H1 (cell line): ENCODE results near the gene PES1. TPM values are rescaled to one million over a fixed set of nuclear protein-coding genes. Genes with fewer than 3 reads are reported as not detected.

ENCODE experiments used
- CTCF ChIA-PET: fragments of 300-600 bp; sonication (Branson Sonifier 250); formaldehyde crosslinking; loops from one replicate; lab custom pipeline; 2021; ENCODE audit not compliant: partially characterized antibody; lab: Charles Lee
- POLR2A ChIA-PET: fragments of 300-600 bp; sonication (Branson Sonifier 250); formaldehyde crosslinking; loops from one replicate; lab custom pipeline; 2021; ENCODE audit warnings: inconsistent platforms; ENCODE audit not compliant: partially characterized antibody; lab: Charles Lee
- DNase-seq, 2 experiments: peaks; one replicate each; pipeline versions ENCODE4 v3.0.0 to v3.0.0-alpha.2; 2010 to 2022; ENCODE audit warnings: low spot score in 2 of 2, low read depth in 1 of 2, mixed read lengths in 1 of 2
- FAIRE-seq: peaks from 2 replicates; lab custom pipeline; 2011; peaks lifted over from hg19 to GRCh38; lab: Jason Lieb, UNC
- H2AFZ ChIP-seq: 2 replicates; pipeline ENCODE4 v1.8.1; 2012; ENCODE audit warnings: low read length, inconsistent platforms
- H2AK5ac ChIP-seq: 2 replicates; pipeline ENCODE4 v1.6.1; 2013; ENCODE audit warnings: low read depth, low read length
- H2BK120ac ChIP-seq: replicated peaks from 2 replicates; pipeline ENCODE3; 2013; ENCODE audit warnings: low read depth, low read length, inconsistent platforms
- H2BK12ac ChIP-seq: 2 replicates; pipeline ENCODE4 v1.6.1; 2013; ENCODE audit warnings: low read depth, low read length
- H2BK15ac ChIP-seq: 2 replicates; pipeline ENCODE4 v1.6.1; 2013; ENCODE audit warnings: low read length
- H2BK20ac ChIP-seq: 2 replicates; pipeline ENCODE4 v1.6.1; 2013; ENCODE audit warnings: low read length
- H2BK5ac ChIP-seq: 2 replicates; pipeline ENCODE4 v1.6.1; 2013; ENCODE audit warnings: low read depth, low read length
- H3K14ac ChIP-seq: 2 replicates; pipeline ENCODE4 v1.6.1; 2013; ENCODE audit warnings: inconsistent platforms; ENCODE audit not compliant: insufficient read length
- H3K18ac ChIP-seq: 2 replicates; pipeline ENCODE4 v1.6.1; 2013; ENCODE audit warnings: low read length; ENCODE audit errors: extremely low read depth
- H3K23ac ChIP-seq: 2 replicates; pipeline ENCODE4 v1.6.1; 2013; ENCODE audit warnings: inconsistent platforms; ENCODE audit not compliant: insufficient read length
- H3K23me2 ChIP-seq: 2 replicates; pipeline ENCODE4 v1.6.1; 2013; ENCODE audit warnings: low read depth, low read length
- H3K27ac ChIP-seq: 2 replicates; pipeline ENCODE4 v1.6.1; 2011; ENCODE audit warnings: low read depth, low read length, inconsistent platforms
- H3K27me3 ChIP-seq, 4 experiments: replicated peaks in 1 of 4; 1 replicate in 1 of 4; 2 replicates in 3 of 4; pipeline versions ENCODE4 v1.6.1 to v1.8.1; 2011 to 2013; ENCODE audit warnings: low read length in 3 of 4, mild to moderate bottlenecking in 3 of 4, inconsistent platforms in 2 of 4, mixed read lengths in 2 of 4, moderate library complexity in 1 of 4; ENCODE audit not compliant: control insufficient read depth in 3 of 4, insufficient read depth in 3 of 4; ENCODE audit errors: extremely low read depth in 1 of 4
- H3K36me3 ChIP-seq, 4 experiments: 2 replicates each; pipeline versions ENCODE4 v1.6.1 to v1.8.1; 2011 to 2013; ENCODE audit warnings: mild to moderate bottlenecking in 4 of 4, low read length in 3 of 4, moderate library complexity in 2 of 4, control low read depth in 1 of 4, inconsistent platforms in 1 of 4; ENCODE audit not compliant: insufficient read depth in 4 of 4, control insufficient read depth in 2 of 4
- H3K4ac ChIP-seq: replicated peaks from 2 replicates; pipeline ENCODE3; 2013; ENCODE audit warnings: low read length, low read depth, mixed read lengths, inconsistent platforms; ENCODE audit not compliant: insufficient read length
- H3K4me1 ChIP-seq, 4 experiments: replicated peaks in 1 of 4; 1 replicate in 1 of 4; 2 replicates in 3 of 4; pipeline versions ENCODE4 v1.6.1 to v1.8.1; 2011 to 2013; ENCODE audit warnings: low read length in 3 of 4, inconsistent platforms in 2 of 4, mixed read lengths in 1 of 4; ENCODE audit not compliant: insufficient read depth in 4 of 4, control insufficient read depth in 3 of 4
- H3K4me2 ChIP-seq, 2 experiments: 2 replicates each; pipeline versions ENCODE4 v1.6.1 to v1.8.1; 2011 to 2013; ENCODE audit warnings: low read depth in 2 of 2, low read length in 2 of 2, control low read depth in 1 of 2, inconsistent platforms in 1 of 2, mild to moderate bottlenecking in 1 of 2; ENCODE audit not compliant: insufficient read depth in 1 of 2
- H3K4me3 ChIP-seq, 4 experiments: fragments of 200-600, 300-600 bp in 1 of 4; sonication (generic), shearing (Covaris generic), sonication (Bioruptor Twin) in 1 of 4; 2 replicates each; pipeline versions ENCODE4 v1.5.1 to v1.8.1; 2011 to 2016; ENCODE audit warnings: low read length in 4 of 4, low read depth in 3 of 4, control low read depth in 2 of 4, inconsistent platforms in 2 of 4, mild to moderate bottlenecking in 2 of 4, mixed read lengths in 1 of 4, moderate library complexity in 1 of 4; ENCODE audit not compliant: insufficient read depth in 2 of 4; ENCODE audit errors: extremely low read depth in 1 of 4
- H3K56ac ChIP-seq: replicated peaks from 2 replicates; pipeline ENCODE3; 2013; ENCODE audit warnings: low read depth, mild to moderate bottlenecking, mixed read lengths, low read length, inconsistent platforms; ENCODE audit not compliant: insufficient read length
- H3K79me1 ChIP-seq: 2 replicates; pipeline ENCODE4 v1.6.1; 2013; ENCODE audit warnings: low read depth, low read length, control low read depth
- H3K79me2 ChIP-seq, 2 experiments: 2 replicates each; pipeline versions ENCODE4 v1.6.1 to v1.8.1; 2012 to 2013; ENCODE audit warnings: low read length in 2 of 2, mild to moderate bottlenecking in 2 of 2, inconsistent platforms in 1 of 2; ENCODE audit not compliant: insufficient read depth in 2 of 2, control insufficient read depth in 1 of 2
- H3K9ac ChIP-seq, 4 experiments: replicated peaks in 1 of 4; 1 replicate in 1 of 4; 2 replicates in 3 of 4; pipeline versions ENCODE4 v1.6.1 to v1.8.1; 2011 to 2013; ENCODE audit warnings: low read depth in 3 of 4, low read length in 3 of 4, control low read depth in 2 of 4, mild to moderate bottlenecking in 2 of 4, moderate library complexity in 2 of 4, inconsistent platforms in 1 of 4; ENCODE audit errors: extremely low read depth in 1 of 4
- H3K9me3 ChIP-seq, 2 experiments: 2 replicates each; pipeline versions ENCODE4 v1.6.1 to v1.8.1; 2012 to 2013; ENCODE audit warnings: mild to moderate bottlenecking in 2 of 2, moderate library complexity in 2 of 2, control low read depth in 1 of 2, inconsistent platforms in 1 of 2, low read depth in 1 of 2, low read length in 1 of 2, mixed read lengths in 1 of 2; ENCODE audit not compliant: insufficient read depth in 2 of 2
- H4K20me1 ChIP-seq, 2 experiments: replicated peaks in 1 of 2; 2 replicates each; pipeline versions ENCODE3 to v1.8.1; 2011 to 2013; ENCODE audit warnings: inconsistent platforms in 2 of 2, low read length in 2 of 2, mild to moderate bottlenecking in 1 of 2; ENCODE audit not compliant: insufficient read depth in 2 of 2, control insufficient read depth in 1 of 2
- H4K5ac ChIP-seq: 2 replicates; pipeline ENCODE4 v1.6.1; 2013; ENCODE audit warnings: low read length, low read depth, mixed read lengths, inconsistent platforms; ENCODE audit not compliant: insufficient read length
- H4K8ac ChIP-seq: 2 replicates; pipeline ENCODE4 v1.8.0; 2013; ENCODE audit warnings: mild to moderate bottlenecking, moderate library complexity, low read length, inconsistent platforms; ENCODE audit not compliant: insufficient read depth; ENCODE audit errors: extremely low read depth
- H4K91ac ChIP-seq: replicated peaks from 2 replicates; pipeline ENCODE3; 2013; ENCODE audit warnings: low read length, mixed read lengths, inconsistent platforms; ENCODE audit not compliant: insufficient read length
- EP300 ChIP-seq, 2 experiments: IDR thresholded peaks; 1 replicate in 1 of 2; 2 replicates in 1 of 2; pipeline ENCODE4 v1.6.1; 2011 to 2012; ENCODE audit warnings: low read depth in 2 of 2, low read length in 2 of 2, mild to moderate bottlenecking in 2 of 2, borderline replicate concordance in 1 of 2, inconsistent platforms in 1 of 2, moderate library complexity in 1 of 2
- JUN ChIP-seq: IDR thresholded peaks from 2 replicates; pipeline ENCODE4 v1.6.1; 2011; ENCODE audit warnings: low read depth, mild to moderate bottlenecking, improper control_type of control experiment, low read length
- POU5F1 ChIP-seq: IDR thresholded peaks from 2 replicates; pipeline ENCODE4 v1.6.1; 2011; ENCODE audit warnings: low read depth, mild to moderate bottlenecking, low read length, moderate library complexity
- RAD21 ChIP-seq, 2 experiments: IDR thresholded peaks in 1 of 2; conservative IDR thresholded peaks in 1 of 2; 2 replicates each; pipeline ENCODE4 v1.6.1; 2011; ENCODE audit warnings: low read depth in 2 of 2, low read length in 2 of 2, improper control_type of control experiment in 1 of 2, inconsistent platforms in 1 of 2, mild to moderate bottlenecking in 1 of 2, moderate library complexity in 1 of 2
- RBBP5 ChIP-seq: IDR thresholded peaks from 2 replicates; pipeline ENCODE4 v1.7.1; 2012; ENCODE audit warnings: low read depth, mild to moderate bottlenecking, inconsistent platforms, low read length, moderate library complexity, borderline replicate concordance
- RXRA ChIP-seq: IDR thresholded peaks from 2 replicates; pipeline ENCODE4 v1.6.1; 2011; ENCODE audit warnings: low read depth, mild to moderate bottlenecking, low read length, moderate library complexity; ENCODE audit not compliant: insufficient read depth
- SP4 ChIP-seq: IDR thresholded peaks from 2 replicates; pipeline ENCODE4 v1.6.1; 2012; ENCODE audit warnings: low read length, inconsistent platforms
- WGBS, 2 experiments: shearing (Covaris generic) in 1 of 2; methylation state at CpG; one replicate each; pipeline versions ENCODE4 v1.1.6 to v1.1.7; 2013 to 2015; ENCODE audit warnings: low lambda C conversion rate in 2 of 2, mixed read lengths in 2 of 2, inconsistent platforms in 1 of 2, low coverage in 1 of 2, missing lambda C conversion rate in 1 of 2; ENCODE audit not compliant: insufficient replicate concordance in 2 of 2, insufficient coverage in 1 of 2, insufficient read length in 1 of 2; ENCODE audit errors: extremely low coverage in 1 of 2, missing lambda C conversion rate in 1 of 2; 5-methylcytosine and 5-hydroxymethylcytosine counted together
- polyA plus RNA-seq, 7 experiments: library from polyadenylated mRNA; depleted of rRNA in 3 of 7; stranded (reverse) in 5 of 7; unstranded in 2 of 7; fragments of >200 nt in 5 of 7; fragments of 200-250 nt in 2 of 7; gene quantifications; 1 replicate in 5 of 7; 2 replicates in 1 of 7; 4 replicates in 1 of 7; pipeline versions ENCODE4 v1.2.1 to v1.2.3, GENCODE V29; 2011 to 2013; ENCODE audit warnings: missing spikeins in 2 of 7, mixed read lengths in 2 of 7
- total RNA-seq: library from RNA; stranded (reverse); fragmentation: NEBNext Ultra II Directional; extraction: Animal tissue kit (Norgen Biotek cat#: 25700); gene quantifications from 2 replicates; pipeline ENCODE4 v1.2.1, GENCODE V29; 2021
- TF ChIP-seq, protein P1 (sequence below), 3 experiments: IDR thresholded peaks; 1 replicate in 2 of 3; 2 replicates in 1 of 3; pipeline versions ENCODE4 v1.5.1 to v1.6.1; 2011; ENCODE audit warnings: low read length in 3 of 3, mild to moderate bottlenecking in 3 of 3, inconsistent platforms in 2 of 3, low read depth in 1 of 3, moderate library complexity in 1 of 3; ENCODE audit not compliant: insufficient read depth in 1 of 3; ENCODE audit errors: control extremely low read depth in 1 of 3

Gene PES1
- total and polyA plus RNA-seq, 2 of the 8 experiments (the other 6 are each of a cell fraction or from before 2014, with no cell fraction given), result 121 to 191 TPM

DNA sequence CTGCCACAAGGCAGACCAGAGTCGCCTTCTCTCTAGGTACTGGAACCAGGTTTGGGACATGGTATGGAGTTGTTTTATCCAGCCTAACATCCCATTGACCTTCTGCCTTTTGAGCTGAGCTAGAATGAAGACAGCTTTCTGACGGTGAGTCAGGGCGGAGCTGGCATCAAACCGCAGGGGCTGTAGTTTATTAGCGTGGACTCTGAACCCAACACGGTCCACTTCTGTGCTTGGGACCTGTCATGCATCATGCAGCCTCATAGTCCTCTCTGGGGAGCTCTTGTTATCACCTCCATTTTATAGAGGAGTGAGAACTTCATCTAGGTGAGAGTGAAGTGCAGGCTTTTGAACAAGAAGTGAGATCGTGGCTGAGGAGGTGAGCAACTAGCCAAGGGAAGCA is 25.6 kb downstream of the PES1 start:
- CTCF ChIA-PET, result interaction anchor here (1.2 to 1.7 kb wide), 4 partner anchors 10 to 189 kb away, joined by 4 to 13 read pairs (median 5); no protein-coding TSS in a partner anchor
- no peak for FAIRE-seq
- TF ChIP-seq JUN (no peak), SP4 (no peak), RBBP5 (no peak), EP300 (IDR thresholded peaks at IDR 0.05; ENCODE audit: borderline replicate concordance in 1 of 2, low read depth in 2 of 2, low read length in 2 of 2) (no peak), RAD21 (IDR thresholded peaks at IDR 0.05 in 1 of 2, conservative IDR thresholded peaks at IDR 0.05 in 1 of 2; ENCODE audit: low read depth in 2 of 2, low read length in 2 of 2) (no peak), RXRA (no peak), POU5F1 (no peak)
- TF ChIP-seq, protein P1, sequence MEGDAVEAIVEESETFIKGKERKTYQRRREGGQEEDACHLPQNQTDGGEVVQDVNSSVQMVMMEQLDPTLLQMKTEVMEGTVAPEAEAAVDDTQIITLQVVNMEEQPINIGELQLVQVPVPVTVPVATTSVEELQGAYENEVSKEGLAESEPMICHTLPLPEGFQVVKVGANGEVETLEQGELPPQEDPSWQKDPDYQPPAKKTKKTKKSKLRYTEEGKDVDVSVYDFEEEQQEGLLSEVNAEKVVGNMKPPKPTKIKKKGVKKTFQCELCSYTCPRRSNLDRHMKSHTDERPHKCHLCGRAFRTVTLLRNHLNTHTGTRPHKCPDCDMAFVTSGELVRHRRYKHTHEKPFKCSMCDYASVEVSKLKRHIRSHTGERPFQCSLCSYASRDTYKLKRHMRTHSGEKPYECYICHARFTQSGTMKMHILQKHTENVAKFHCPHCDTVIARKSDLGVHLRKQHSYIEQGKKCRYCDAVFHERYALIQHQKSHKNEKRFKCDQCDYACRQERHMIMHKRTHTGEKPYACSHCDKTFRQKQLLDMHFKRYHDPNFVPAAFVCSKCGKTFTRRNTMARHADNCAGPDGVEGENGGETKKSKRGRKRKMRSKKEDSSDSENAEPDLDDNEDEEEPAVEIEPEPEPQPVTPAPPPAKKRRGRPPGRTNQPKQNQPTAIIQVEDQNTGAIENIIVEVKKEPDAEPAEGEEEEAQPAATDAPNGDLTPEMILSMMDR (IDR thresholded peaks at IDR 0.05; ENCODE audit: control extremely low read depth in 1 of 3, insufficient read depth in 1 of 3, low read depth in 1 of 3, low read length in 3 of 3), result no peak

More for the DNA sequence above, 25.6 kb downstream of the PES1 start:
- Histone ChIP-seq H3K18ac (no peak overlapping the region), H3K4me2 (no peak overlapping the region), H3K79me1 (no peaks in the 10 kb centered on the region; the same call in 1 of the 2 replicates), H4K91ac (no peak overlapping the region), H2BK20ac (no peak overlapping the region), H2AK5ac (no peak overlapping the region), H3K27me3 (no peaks in the 10 kb centered on the region), H3K4me3 (no peak overlapping the region), H2BK120ac (no peak overlapping the region), H3K23me2 (no peaks in the 10 kb centered on the region; the same call in 1 of the 2 replicates), H4K5ac (no peak overlapping the region), H3K4ac (no peak overlapping the region), H3K9ac (no peak overlapping the region), H3K79me2 (no peaks in the 10 kb centered on the region), H3K56ac (no peak overlapping the region), H2BK15ac (0 out of 2 replicates have a peak overlapping the region, but pooled peaks have one; percentile 88), H2BK12ac (0 out of 2 replicates have a peak overlapping the region, but pooled peaks have one; percentile 39), H3K23ac (no peak overlapping the region), H3K36me3 (no peaks in the 10 kb centered on the region), H2BK5ac (no peak overlapping the region; the same call in 1 of the 2 replicates), H2AFZ (no peak overlapping the region), H4K8ac (no peak overlapping the region), H4K20me1 (no peaks in the 10 kb centered on the region), H3K4me1 (peaks cover 0 to 16% (median 11%) of the 10 kb centered on the region in 4 experiments; a peak in 6 of 7 replicates), H3K9me3 (no peaks in the 10 kb centered on the region), H3K14ac (no peak overlapping the region), H3K27ac (no peak overlapping the region)
- WGBS, 2 experiments, result 90% methylated on average over 7 of the region's 7 CpGs; no CpG with 5 or more reads in 1 of the 2 experiments
- no peak for DNase-seq
- POLR2A ChIA-PET, result interaction anchor here (0.7 to 2.2 kb wide), 2 partner anchors 11 to 41 kb away, joined by 3 to 10 read pairs; partner anchors contain the start of gene TCN2
